ENCODE data around the gene TMEM167B. TPM values are rescaled to one million over a fixed set of nuclear protein-coding genes. Genes with fewer than 3 reads are reported as not detected.

TMEM167B gene
- polyA plus RNA-seq, 4 donors: 11.4 to 32.7 (median 17.1) TPM

- WGBS, 3 donors: 0% methylated on average over 67 to 77 of the region's 77 CpGs
- H3K4me1 ChIP-seq (ENCODE audit: control insufficient read depth in 3 of 3, insufficient read depth in 2 of 3, low read depth in 1 of 3, low read length in 2 of 3): peaks cover 0 to 4% (median 0%) of the 10 kb centered on the region in 3 donors
- FAIRE-seq (no peak), DNase-seq (peak; percentile 98)
- H3K9me3 ChIP-seq (ENCODE audit: control insufficient read depth in 2 of 2, insufficient read depth in 1 of 2, low read depth in 1 of 2, low read length in 1 of 2): no peaks in the 10 kb centered on the region
- H3K4me3 ChIP-seq (ENCODE audit: low read depth in 1 of 3, low read length in 3 of 3): peak overlapping the region; percentile 68 to 98 (median 93)
- H3K27ac ChIP-seq (ENCODE audit: low read depth in 1 of 3, low read length in 2 of 3): peak overlapping the region; percentile 87 to 99 (median 92)
- no peaks in the 10 kb centered on the region for H3K27me3 ChIP-seq (ENCODE audit: control insufficient read depth in 3 of 3, insufficient read depth in 3 of 3, low read length in 3 of 3)
- peaks cover 0 to 4% (median 0%) of the 10 kb centered on the region in 3 donors for H3K36me3 ChIP-seq (ENCODE audit: control insufficient read depth in 3 of 3, insufficient read depth in 2 of 3, low read depth in 1 of 3, low read length in 3 of 3)
These were observed 9.6 kb downstream of the TMEM167B start for GRCh38 chr1:109099938-109100773.

- Histone ChIP-seq H3K9me3 (ENCODE audit: control insufficient read depth in 2 of 2, insufficient read depth in 1 of 2, low read depth in 1 of 2, low read length in 1 of 2) (no peaks in the 10 kb centered on the region), H3K4me3 (ENCODE audit: low read depth in 1 of 3, low read length in 3 of 3) (no peak overlapping the region), H3K36me3 (ENCODE audit: control insufficient read depth in 3 of 3, insufficient read depth in 2 of 3, low read depth in 1 of 3, low read length in 3 of 3) (peaks cover 0 to 4% (median 0%) of the 10 kb centered on the region in 3 donors), H3K4me1 (ENCODE audit: control insufficient read depth in 3 of 3, insufficient read depth in 2 of 3, low read depth in 1 of 3, low read length in 2 of 3) (no peaks in the 10 kb centered on the region), H3K27ac (ENCODE audit: low read depth in 1 of 3, low read length in 2 of 3) (no peak overlapping the region), H3K27me3 (ENCODE audit: control insufficient read depth in 3 of 3, insufficient read depth in 3 of 3, low read length in 3 of 3) (no peaks in the 10 kb centered on the region)
- DNase-seq (no peak), FAIRE-seq (no peak)
- 89 to 96% (median 91%) methylated on average over 20 of the region's 20 CpGs for WGBS, 3 donors
These were observed 14.0 kb downstream of the TMEM167B start for GRCh38 chr1:109104364-109105151.

GRCh38 chr1:109105881-109106280, 15.3 kb downstream of the TMEM167B start:
- no peak overlapping the region for H3K4me3 ChIP-seq (ENCODE audit: low read depth in 1 of 3, low read length in 3 of 3)
- no peaks in the 10 kb centered on the region for H3K4me1 ChIP-seq (ENCODE audit: control insufficient read depth in 3 of 3, insufficient read depth in 2 of 3, low read depth in 1 of 3, low read length in 2 of 3)
- DNase-seq (no peak), FAIRE-seq (no peak)
- H3K27me3 ChIP-seq (ENCODE audit: control insufficient read depth in 3 of 3, insufficient read depth in 3 of 3, low read length in 3 of 3): no peaks in the 10 kb centered on the region
- no peaks in the 10 kb centered on the region for H3K9me3 ChIP-seq (ENCODE audit: control insufficient read depth in 2 of 2, insufficient read depth in 1 of 2, low read depth in 1 of 2, low read length in 1 of 2)
- WGBS, 3 donors: 73 to 84% (median 75%) methylated on average over 4 of the region's 4 CpGs
- peaks cover 0 to 4% (median 0%) of the 10 kb centered on the region in 3 donors for H3K36me3 ChIP-seq (ENCODE audit: control insufficient read depth in 3 of 3, insufficient read depth in 2 of 3, low read depth in 1 of 3, low read length in 3 of 3)
- no peak overlapping the region for H3K27ac ChIP-seq (ENCODE audit: low read depth in 1 of 3, low read length in 2 of 3)

GRCh38 chr1:109107785-109108184, 17.2 kb downstream of the TMEM167B start:
- Histone ChIP-seq H3K27me3 (ENCODE audit: control insufficient read depth in 3 of 3, insufficient read depth in 3 of 3, low read length in 3 of 3) (no peaks in the 10 kb centered on the region), H3K27ac (ENCODE audit: low read depth in 1 of 3, low read length in 2 of 3) (no peak overlapping the region), H3K36me3 (ENCODE audit: control insufficient read depth in 3 of 3, insufficient read depth in 2 of 3, low read depth in 1 of 3, low read length in 3 of 3) (no peaks in the 10 kb centered on the region), H3K4me1 (ENCODE audit: control insufficient read depth in 3 of 3, insufficient read depth in 2 of 3, low read depth in 1 of 3, low read length in 2 of 3) (peaks cover 0 to 6% (median 0%) of the 10 kb centered on the region in 3 donors), H3K4me3 (ENCODE audit: low read depth in 1 of 3, low read length in 3 of 3) (no peak overlapping the region), H3K9me3 (ENCODE audit: control insufficient read depth in 2 of 2, insufficient read depth in 1 of 2, low read depth in 1 of 2, low read length in 1 of 2) (no peaks in the 10 kb centered on the region)
- DNase-seq (no peak), FAIRE-seq (no peak)
- 84 to 89% (median 86%) methylated on average over 7 of the region's 7 CpGs for WGBS, 3 donors

- Histone ChIP-seq H3K9me3 (ENCODE audit: control insufficient read depth in 2 of 2, insufficient read depth in 1 of 2, low read depth in 1 of 2, low read length in 1 of 2) (no peaks in the 10 kb centered on the region), H3K36me3 (ENCODE audit: control insufficient read depth in 3 of 3, insufficient read depth in 2 of 3, low read depth in 1 of 3, low read length in 3 of 3) (no peaks in the 10 kb centered on the region), H3K27me3 (ENCODE audit: control insufficient read depth in 3 of 3, insufficient read depth in 3 of 3, low read length in 3 of 3) (peaks cover 0 to 15% (median 0%) of the 10 kb centered on the region in 3 donors), H3K4me3 (ENCODE audit: low read depth in 1 of 3, low read length in 3 of 3) (no peak overlapping the region), H3K4me1 (ENCODE audit: control insufficient read depth in 3 of 3, insufficient read depth in 2 of 3, low read depth in 1 of 3, low read length in 2 of 3) (peaks cover 0 to 14% (median 0%) of the 10 kb centered on the region in 3 donors), H3K27ac (ENCODE audit: low read depth in 1 of 3, low read length in 2 of 3) (no peak overlapping the region)
- no peak for FAIRE-seq
- WGBS, 3 donors: 59 to 74% (median 60%) methylated on average over 3 of the region's 3 CpGs
- no peak for DNase-seq
These were observed 19.3 kb downstream of the TMEM167B start for GRCh38 chr1:109109906-109110305.

GRCh38 chr1:109111386-109112055, 21.0 kb downstream of the TMEM167B start:
- Histone ChIP-seq H3K27ac (ENCODE audit: low read depth in 1 of 3, low read length in 2 of 3) (no peak overlapping the region), H3K4me3 (ENCODE audit: low read depth in 1 of 3, low read length in 3 of 3) (no peak overlapping the region), H3K4me1 (ENCODE audit: control insufficient read depth in 3 of 3, insufficient read depth in 2 of 3, low read depth in 1 of 3, low read length in 2 of 3) (peaks cover 0 to 17% (median 0%) of the 10 kb centered on the region in 3 donors), H3K9me3 (ENCODE audit: control insufficient read depth in 2 of 2, insufficient read depth in 1 of 2, low read depth in 1 of 2, low read length in 1 of 2) (no peaks in the 10 kb centered on the region), H3K27me3 (ENCODE audit: control insufficient read depth in 3 of 3, insufficient read depth in 3 of 3, low read length in 3 of 3) (peaks cover 0 to 15% (median 0%) of the 10 kb centered on the region in 3 donors), H3K36me3 (ENCODE audit: control insufficient read depth in 3 of 3, insufficient read depth in 2 of 3, low read depth in 1 of 3, low read length in 3 of 3) (no peaks in the 10 kb centered on the region)
- no peak for DNase-seq
- FAIRE-seq: no peak
- 69 to 75% (median 71%) methylated on average over 5 of the region's 5 CpGs for WGBS, 3 donors

- Histone ChIP-seq H3K27me3 (ENCODE audit: control insufficient read depth in 3 of 3, insufficient read depth in 3 of 3, low read length in 3 of 3) (peaks cover 0 to 15% (median 0%) of the 10 kb centered on the region in 3 donors), H3K36me3 (ENCODE audit: control insufficient read depth in 3 of 3, insufficient read depth in 2 of 3, low read depth in 1 of 3, low read length in 3 of 3) (no peaks in the 10 kb centered on the region), H3K4me1 (ENCODE audit: control insufficient read depth in 3 of 3, insufficient read depth in 2 of 3, low read depth in 1 of 3, low read length in 2 of 3) (peaks cover 0 to 17% (median 0%) of the 10 kb centered on the region in 3 donors), H3K27ac (ENCODE audit: low read depth in 1 of 3, low read length in 2 of 3) (no peak overlapping the region), H3K4me3 (ENCODE audit: low read depth in 1 of 3, low read length in 3 of 3) (no peak overlapping the region), H3K9me3 (ENCODE audit: control insufficient read depth in 2 of 2, insufficient read depth in 1 of 2, low read depth in 1 of 2, low read length in 1 of 2) (no peaks in the 10 kb centered on the region)
- WGBS, 3 donors: 20 to 30% (median 27%) methylated on average over 10 of the region's 10 CpGs
- FAIRE-seq: no peak
- DNase-seq: peak in 1 of 2 donors; percentile 36
These were observed 21.6 kb downstream of the TMEM167B start for GRCh38 chr1:109112056-109112651.

Data from small intestine (tissue), 7 donors.